Measurements from ENCODE around the gene ITCH. TPM values are rescaled to one million over a fixed set of nuclear protein-coding genes. Genes with fewer than 3 reads are reported as not detected.

Gene ITCH
- total RNA-seq, 1 experiment from 2014 or later: 63.9 TPM

DNA sequence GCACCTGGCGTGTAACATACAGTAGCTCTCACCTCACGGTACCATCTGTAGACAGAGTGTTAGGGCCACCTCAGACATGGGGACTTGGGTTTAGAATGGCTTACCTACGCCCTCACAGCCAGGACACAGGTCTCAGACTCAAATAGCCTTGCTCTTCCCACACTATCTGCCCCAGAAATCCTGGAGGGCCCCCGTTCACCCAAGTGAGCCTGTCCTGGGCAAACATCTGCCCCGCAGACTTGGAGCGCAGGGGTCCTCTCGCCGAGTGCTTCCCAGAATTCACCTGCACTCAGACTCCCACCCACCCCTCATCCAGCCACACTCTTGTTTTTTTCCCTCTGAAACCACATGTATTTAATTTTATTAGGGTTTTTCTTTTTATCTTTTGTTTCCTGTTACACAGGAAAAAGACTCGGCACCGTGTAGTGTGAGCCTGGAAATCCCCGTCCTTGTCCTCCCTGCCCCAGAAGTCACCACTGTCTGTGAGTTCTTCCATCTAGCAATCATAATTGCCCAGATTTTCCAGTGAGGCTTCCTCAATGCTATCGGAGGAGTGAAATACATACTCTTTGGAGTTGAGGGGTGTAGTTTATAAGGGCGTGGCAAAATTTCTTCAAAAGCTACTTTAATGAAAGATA is 178.3 kb downstream of the ITCH start:
- no peaks in the 10 kb centered on the region for H3K4me1 ChIP-seq (ENCODE audit: control insufficient read depth, insufficient read depth, low read length)
- ATAC-seq (no peak), DNase-seq (ENCODE audit: low read depth, low spot score) (no peak)
- CTCF ChIA-PET: interaction anchor here (0.5 kb wide), 1 partner anchor 91 kb away, joined by 5 read pairs; no protein-coding TSS in a partner anchor
- intact Hi-C loops (cut with micrococcal nuclease; ENCODE audit: unreplicated experiment): no loop called here
- no peaks in the 10 kb centered on the region for H3K27me3 ChIP-seq (ENCODE audit: control insufficient read depth, insufficient read depth, low read length)
- no peak overlapping the region for H3K27ac ChIP-seq (ENCODE audit: low read length)
- H3K9me3 ChIP-seq (ENCODE audit: control insufficient read depth, insufficient read depth, low read depth, low read length): no peaks in the 10 kb centered on the region
- TF ChIP-seq SIN3A (IDR thresholded peaks at IDR 0.05; ENCODE audit: borderline replicate concordance, insufficient read depth, low read depth, low read length): no peak
- TF ChIP-seq, protein P1, sequence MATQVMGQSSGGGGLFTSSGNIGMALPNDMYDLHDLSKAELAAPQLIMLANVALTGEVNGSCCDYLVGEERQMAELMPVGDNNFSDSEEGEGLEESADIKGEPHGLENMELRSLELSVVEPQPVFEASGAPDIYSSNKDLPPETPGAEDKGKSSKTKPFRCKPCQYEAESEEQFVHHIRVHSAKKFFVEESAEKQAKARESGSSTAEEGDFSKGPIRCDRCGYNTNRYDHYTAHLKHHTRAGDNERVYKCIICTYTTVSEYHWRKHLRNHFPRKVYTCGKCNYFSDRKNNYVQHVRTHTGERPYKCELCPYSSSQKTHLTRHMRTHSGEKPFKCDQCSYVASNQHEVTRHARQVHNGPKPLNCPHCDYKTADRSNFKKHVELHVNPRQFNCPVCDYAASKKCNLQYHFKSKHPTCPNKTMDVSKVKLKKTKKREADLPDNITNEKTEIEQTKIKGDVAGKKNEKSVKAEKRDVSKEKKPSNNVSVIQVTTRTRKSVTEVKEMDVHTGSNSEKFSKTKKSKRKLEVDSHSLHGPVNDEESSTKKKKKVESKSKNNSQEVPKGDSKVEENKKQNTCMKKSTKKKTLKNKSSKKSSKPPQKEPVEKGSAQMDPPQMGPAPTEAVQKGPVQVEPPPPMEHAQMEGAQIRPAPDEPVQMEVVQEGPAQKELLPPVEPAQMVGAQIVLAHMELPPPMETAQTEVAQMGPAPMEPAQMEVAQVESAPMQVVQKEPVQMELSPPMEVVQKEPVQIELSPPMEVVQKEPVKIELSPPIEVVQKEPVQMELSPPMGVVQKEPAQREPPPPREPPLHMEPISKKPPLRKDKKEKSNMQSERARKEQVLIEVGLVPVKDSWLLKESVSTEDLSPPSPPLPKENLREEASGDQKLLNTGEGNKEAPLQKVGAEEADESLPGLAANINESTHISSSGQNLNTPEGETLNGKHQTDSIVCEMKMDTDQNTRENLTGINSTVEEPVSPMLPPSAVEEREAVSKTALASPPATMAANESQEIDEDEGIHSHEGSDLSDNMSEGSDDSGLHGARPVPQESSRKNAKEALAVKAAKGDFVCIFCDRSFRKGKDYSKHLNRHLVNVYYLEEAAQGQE (IDR thresholded peaks at IDR 0.05; ENCODE audit: insufficient read depth in 1 of 2, low read depth in 2 of 2, low read length in 1 of 2): no peak
- TF ChIP-seq, protein P2, sequence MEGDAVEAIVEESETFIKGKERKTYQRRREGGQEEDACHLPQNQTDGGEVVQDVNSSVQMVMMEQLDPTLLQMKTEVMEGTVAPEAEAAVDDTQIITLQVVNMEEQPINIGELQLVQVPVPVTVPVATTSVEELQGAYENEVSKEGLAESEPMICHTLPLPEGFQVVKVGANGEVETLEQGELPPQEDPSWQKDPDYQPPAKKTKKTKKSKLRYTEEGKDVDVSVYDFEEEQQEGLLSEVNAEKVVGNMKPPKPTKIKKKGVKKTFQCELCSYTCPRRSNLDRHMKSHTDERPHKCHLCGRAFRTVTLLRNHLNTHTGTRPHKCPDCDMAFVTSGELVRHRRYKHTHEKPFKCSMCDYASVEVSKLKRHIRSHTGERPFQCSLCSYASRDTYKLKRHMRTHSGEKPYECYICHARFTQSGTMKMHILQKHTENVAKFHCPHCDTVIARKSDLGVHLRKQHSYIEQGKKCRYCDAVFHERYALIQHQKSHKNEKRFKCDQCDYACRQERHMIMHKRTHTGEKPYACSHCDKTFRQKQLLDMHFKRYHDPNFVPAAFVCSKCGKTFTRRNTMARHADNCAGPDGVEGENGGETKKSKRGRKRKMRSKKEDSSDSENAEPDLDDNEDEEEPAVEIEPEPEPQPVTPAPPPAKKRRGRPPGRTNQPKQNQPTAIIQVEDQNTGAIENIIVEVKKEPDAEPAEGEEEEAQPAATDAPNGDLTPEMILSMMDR (IDR thresholded peaks at IDR 0.05): no peak
- TF ChIP-seq POLR2AphosphoS5 (IDR thresholded peaks at IDR 0.05; ENCODE audit: low read depth, low read length): no peak
- TF ChIP-seq TCF7L2 (IDR thresholded peaks at IDR 0.05; ENCODE audit: low read depth, low read length): no peak
- in situ Hi-C loops (cut with HindIII; ENCODE audit: low pct_unique_long_range_greater_than_20kb, low sequenced_read_pairs): no loop called here
- H3K4me3 ChIP-seq (ENCODE audit: low read depth in 2 of 2, low read length in 2 of 2): no peak overlapping the region
- no peaks in the 10 kb centered on the region; the same call in 1 of the 2 replicates for H3K36me3 ChIP-seq (ENCODE audit: control insufficient read depth, insufficient read depth, low read length)
- POLR2A ChIA-PET: no interaction called here
- BruUV-seq (replicated peaks): no TSS peak

DNA sequence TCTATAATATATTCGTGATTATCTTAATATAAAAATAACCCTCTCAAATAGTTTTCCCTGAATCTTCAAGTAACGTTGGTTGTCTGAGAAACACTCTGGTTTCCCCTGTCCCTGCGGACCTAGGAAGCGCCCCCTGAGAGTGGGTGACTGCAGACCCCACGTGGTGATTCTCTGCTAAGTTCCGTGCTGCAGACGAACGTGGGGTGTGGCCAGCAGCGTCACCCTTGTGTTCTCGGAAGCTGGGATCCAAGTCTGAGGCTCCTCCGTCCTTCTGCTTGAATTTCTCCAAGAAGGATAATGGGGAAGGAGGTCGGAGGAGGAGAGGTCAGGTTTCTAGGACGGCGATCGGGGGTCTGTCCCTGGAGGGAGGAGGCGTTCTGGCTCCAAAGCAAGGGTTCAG is 178.8 kb downstream of the ITCH start:
- Histone ChIP-seq H3K4me1 (ENCODE audit: control insufficient read depth, insufficient read depth, low read length) (no peaks in the 10 kb centered on the region), H3K9me3 (ENCODE audit: control insufficient read depth, insufficient read depth, low read depth, low read length) (no peaks in the 10 kb centered on the region), H3K4me3 (ENCODE audit: low read depth in 2 of 2, low read length in 2 of 2) (no peak overlapping the region), H3K27ac (ENCODE audit: low read length) (no peak overlapping the region), H3K36me3 (ENCODE audit: control insufficient read depth, insufficient read depth, low read length) (no peaks in the 10 kb centered on the region; the same call in 1 of the 2 replicates), H3K27me3 (ENCODE audit: control insufficient read depth, insufficient read depth, low read length) (no peaks in the 10 kb centered on the region)
- CTCF ChIA-PET: interaction anchor here (0.5 kb wide), 1 partner anchor 90 kb away, joined by 5 read pairs; no protein-coding TSS in a partner anchor
- in situ Hi-C loops (cut with HindIII; ENCODE audit: low pct_unique_long_range_greater_than_20kb, low sequenced_read_pairs) (no loop called here), intact Hi-C loops (cut with micrococcal nuclease; ENCODE audit: unreplicated experiment) (no loop called here)
- ATAC-seq (no peak), DNase-seq (ENCODE audit: low read depth, low spot score) (no peak)
- TF ChIP-seq, protein P1 (IDR thresholded peaks at IDR 0.05; ENCODE audit: insufficient read depth in 1 of 2, low read depth in 2 of 2, low read length in 1 of 2): no peak
- TF ChIP-seq TCF7L2 (IDR thresholded peaks at IDR 0.05; ENCODE audit: low read depth, low read length) (no peak), SIN3A (IDR thresholded peaks at IDR 0.05; ENCODE audit: borderline replicate concordance, insufficient read depth, low read depth, low read length) (no peak), POLR2AphosphoS5 (IDR thresholded peaks at IDR 0.05; ENCODE audit: low read depth, low read length) (no peak)
- TF ChIP-seq, protein P2 (IDR thresholded peaks at IDR 0.05): no peak
- POLR2A ChIA-PET: no interaction called here
- BruUV-seq (replicated peaks): no TSS peak
